ENCODE results near the gene TM2D3. TPM values are rescaled to one million over a fixed set of nuclear protein-coding genes. Genes with fewer than 3 reads are reported as not detected.

TM2D3 gene
- total and polyA plus RNA-seq, 10 of the 15 experiments (the other 5 are each of a cell fraction or from before 2014, with no cell fraction given): 28.3 to 84.5 (median 45.0) TPM

DNA sequence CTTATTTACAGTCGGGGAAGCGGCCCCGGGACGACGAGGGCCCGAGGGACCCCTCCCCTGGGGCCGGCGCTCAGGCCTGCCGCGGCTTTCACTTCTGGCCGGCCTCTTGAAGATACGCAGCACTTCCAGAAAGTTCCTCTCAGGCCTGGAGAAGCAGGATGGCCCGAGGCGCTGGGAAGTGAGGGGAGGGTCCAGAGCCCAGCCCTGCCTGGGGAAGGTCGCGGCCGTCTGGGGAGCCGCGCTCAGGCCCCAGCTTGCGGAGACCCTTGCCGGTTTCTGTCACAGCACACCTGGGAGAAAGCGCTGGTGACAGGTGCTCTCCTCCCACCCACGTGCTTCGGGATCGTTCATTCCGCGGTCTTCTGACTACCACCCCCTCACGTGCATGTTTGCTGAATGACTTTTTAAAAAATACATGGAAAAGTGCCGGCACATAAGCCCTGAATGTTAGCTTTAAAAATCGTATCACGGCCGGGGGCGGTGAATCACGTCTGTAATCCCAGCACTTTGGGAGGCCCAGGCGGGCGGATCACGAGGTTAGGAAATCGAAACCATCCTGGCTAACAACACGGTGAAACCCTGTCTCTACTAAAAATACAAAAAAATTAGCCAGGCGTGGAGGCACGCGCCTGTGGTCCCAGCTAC is 727 bp upstream of the TM2D3 start:
- intact Hi-C loops (cut with micrococcal nuclease; ENCODE audit: unreplicated experiment) (loop anchor here (2.0 to 5.0 kb wide), 3 partner anchors 70 to 1051 kb away; partner anchors contain the start of genes ASB7, LINS1 and SELENOS), in situ Hi-C loops (cut with MboI) (no loop called here)
- ChIA-PET POLR2A (interaction anchor here (1.2 kb wide), 1 partner anchor 10 kb away, joined by 3 read pairs; no protein-coding TSS in a partner anchor), SMC1A (ENCODE audit: uncharacterized antibody, unreplicated experiment) (interaction anchor here (1.4 to 1.9 kb wide), 2 partner anchors 11 to 70 kb away, joined by 6 to 8 read pairs; no protein-coding TSS in a partner anchor), CTCF (interaction anchor here (1.0 to 6.7 kb wide), 7 partner anchors 12 to 394 kb away, joined by 3 to 57 read pairs (median 4); no protein-coding TSS in a partner anchor), RAD21 (ENCODE audit: unreplicated experiment) (interaction anchor here (0.5 to 1.5 kb wide), 3 partner anchors 353 to 378 kb away, joined by 3 to 5 read pairs (median 3); no protein-coding TSS in a partner anchor)
- BruUV-seq (replicated peaks): TSS peak; percentile 99
- TF ChIP-seq RFX5 (IDR thresholded peaks at IDR 0.05; ENCODE audit: low read depth, low read length) (0 out of 2 replicates have a peak, but pooled peaks have one; percentile 6), BHLHE40 (IDR thresholded peaks at IDR 0.05; ENCODE audit: borderline replicate concordance in 1 of 2, low read depth in 2 of 2, low read length in 1 of 2) (peak in 1 of 2 experiments; percentile 16; a peak in 2 of 4 replicates), EGR1 (IDR thresholded peaks at IDR 0.05; ENCODE audit: borderline replicate concordance in 1 of 2, low read depth in 2 of 2, low read length in 2 of 2) (peak in 1 of 2 experiments; percentile 29; a peak in 1 of 3 replicates), MEF2B (IDR thresholded peaks at IDR 0.05; ENCODE audit: partially characterized antibody, poor library complexity, severe bottlenecking) (peak; percentile 14), TCF12 (IDR thresholded peaks at IDR 0.05; ENCODE audit: low read depth, low read length) (0 out of 2 replicates have a peak, but pooled peaks have one; percentile 5), CHD2 (IDR thresholded peaks at IDR 0.05; ENCODE audit: borderline replicate concordance, low read depth, low read length) (no peak)
- TF ChIP-seq, protein P1, sequence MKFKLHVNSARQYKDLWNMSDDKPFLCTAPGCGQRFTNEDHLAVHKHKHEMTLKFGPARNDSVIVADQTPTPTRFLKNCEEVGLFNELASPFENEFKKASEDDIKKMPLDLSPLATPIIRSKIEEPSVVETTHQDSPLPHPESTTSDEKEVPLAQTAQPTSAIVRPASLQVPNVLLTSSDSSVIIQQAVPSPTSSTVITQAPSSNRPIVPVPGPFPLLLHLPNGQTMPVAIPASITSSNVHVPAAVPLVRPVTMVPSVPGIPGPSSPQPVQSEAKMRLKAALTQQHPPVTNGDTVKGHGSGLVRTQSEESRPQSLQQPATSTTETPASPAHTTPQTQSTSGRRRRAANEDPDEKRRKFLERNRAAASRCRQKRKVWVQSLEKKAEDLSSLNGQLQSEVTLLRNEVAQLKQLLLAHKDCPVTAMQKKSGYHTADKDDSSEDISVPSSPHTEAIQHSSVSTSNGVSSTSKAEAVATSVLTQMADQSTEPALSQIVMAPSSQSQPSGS (IDR thresholded peaks at IDR 0.05; ENCODE audit: low read length): no peak
- Histone ChIP-seq H3K36me3 (ENCODE audit: control insufficient read depth in 2 of 2, insufficient read depth in 2 of 2, low read length in 1 of 2) (peaks cover 0 to 10% of the 10 kb centered on the region in 2 experiments; a peak in 1 of 4 replicates), H3K9me3 (replicated peaks; ENCODE audit: control insufficient read depth, insufficient read depth, low read length) (no peaks in the 10 kb centered on the region), H3K27me3 (replicated peaks in 1 of 2; ENCODE audit: control insufficient read depth in 2 of 2, insufficient read depth in 2 of 2, low read length in 1 of 2) (no peaks in the 10 kb centered on the region), H2AFZ (ENCODE audit: control insufficient read depth, low read depth, low read length) (peak overlapping the region; percentile 84), H3K4me3 (peak overlapping the region; percentile 85), H3K9ac (ENCODE audit: control insufficient read depth, insufficient read depth, low read length) (peak overlapping the region; percentile 79), H3K4me1 (ENCODE audit: control insufficient read depth, insufficient read depth, low read length) (peaks cover 20% of the 10 kb centered on the region), H3K27ac (ENCODE audit: control insufficient read depth, insufficient read depth) (peak overlapping the region; percentile 87), H4K20me1 (ENCODE audit: control insufficient read depth, insufficient read depth) (no peaks in the 10 kb centered on the region), H3K79me2 (ENCODE audit: control insufficient read depth, insufficient read depth, low read length) (peaks cover 46% of the 10 kb centered on the region), H3K4me2 (ENCODE audit: control insufficient read depth, insufficient read depth) (peak overlapping the region; percentile 96)
- FAIRE-seq (no peak), DNase-seq (ENCODE audit: low read depth, low spot score) (no peak), ATAC-seq (peak; percentile 3; the same call in 1 of the 3 replicates)
- WGBS (ENCODE audit: insufficient coverage, insufficient replicate concordance, low lambda C conversion rate, missing lambda C conversion rate): 39% methylated on average over 40 of the region's 42 CpGs
